Osteocyte (in vitro differentiated cells): Measurements from ENCODE around the gene PABPC3. TPM values are rescaled to one million over a fixed set of nuclear protein-coding genes. Genes with fewer than 3 reads are reported as not detected.

Source experiments
- DNase-seq: peaks from one replicate; pipeline ENCODE4 v3.0.0; 2021; ENCODE audit warnings: mixed read lengths; ENCODE audit not compliant: unreplicated experiment; ENCODE audit errors: extremely low spot score
- H3K27ac Mint-ChIP-seq: one replicate; pipeline ENCODE4 v1.8.0; 2021; ENCODE audit warnings: mild to moderate bottlenecking, mixed read lengths; ENCODE audit not compliant: unreplicated experiment
- H3K27me3 Mint-ChIP-seq: one replicate; pipeline ENCODE4 v1.8.0; 2021; ENCODE audit warnings: mixed read lengths; ENCODE audit not compliant: unreplicated experiment
- H3K36me3 Mint-ChIP-seq: one replicate; pipeline ENCODE4 v1.8.0; 2021; ENCODE audit warnings: mixed read lengths; ENCODE audit not compliant: unreplicated experiment
- H3K4me1 Mint-ChIP-seq: one replicate; pipeline ENCODE4 v1.8.0; 2021; ENCODE audit warnings: mixed read lengths; ENCODE audit not compliant: unreplicated experiment
- H3K4me3 Mint-ChIP-seq: one replicate; pipeline ENCODE4 v1.8.0; 2021; ENCODE audit warnings: mild to moderate bottlenecking, moderate library complexity, mixed read lengths; ENCODE audit not compliant: unreplicated experiment
- H3K9me3 Mint-ChIP-seq: one replicate; pipeline ENCODE4 v1.8.0; 2021; ENCODE audit warnings: mixed read lengths; ENCODE audit not compliant: unreplicated experiment
- CTCF ChIP-seq: fragments of 200-600 bp; sonication (generic); IDR thresholded peaks from 2 replicates; pipeline ENCODE4 v1.5.0; 2021; ENCODE audit warnings: antibody characterized with exemption, mild to moderate bottlenecking, moderate library complexity
- total RNA-seq: library from RNA; stranded (reverse); gene quantifications from 2 replicates; pipeline ENCODE4 v1.2.1, GENCODE V29; 2021

Gene PABPC3
- total RNA-seq, 1 donor from 2014 or later, result 0.16 TPM

DNA sequence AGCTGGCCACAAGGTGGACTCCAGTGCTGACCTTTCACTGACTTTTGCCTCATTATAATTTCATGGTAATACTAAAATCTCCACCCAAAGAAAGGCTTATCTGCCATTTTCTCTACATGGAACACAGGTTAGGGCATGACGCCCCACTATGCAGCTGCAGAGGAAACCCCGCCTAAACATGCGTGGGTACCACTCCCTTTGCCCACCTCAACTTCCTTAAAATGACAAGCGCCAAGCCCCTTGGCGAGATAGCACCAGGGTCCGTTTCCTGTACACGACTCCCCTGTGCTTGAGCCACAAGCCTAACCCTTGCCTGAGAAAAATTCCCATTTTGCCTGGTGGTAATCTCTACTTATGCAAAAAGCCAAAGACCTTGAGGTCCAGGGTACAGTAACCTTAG lies 36.0 kb upstream of the PABPC3 start:
- TF ChIP-seq CTCF, result no peak
- H3K4me1 Mint-ChIP-seq, result no peaks in the 10 kb centered on the region
- no peak overlapping the region for H3K27ac Mint-ChIP-seq
- DNase-seq, result no peak
- H3K27me3 Mint-ChIP-seq, result peaks cover 2% of the 10 kb centered on the region
- H3K9me3 Mint-ChIP-seq, result peaks cover 4% of the 10 kb centered on the region
- H3K36me3 Mint-ChIP-seq, result no peaks in the 10 kb centered on the region
- H3K4me3 Mint-ChIP-seq, result no peak overlapping the region

DNA sequence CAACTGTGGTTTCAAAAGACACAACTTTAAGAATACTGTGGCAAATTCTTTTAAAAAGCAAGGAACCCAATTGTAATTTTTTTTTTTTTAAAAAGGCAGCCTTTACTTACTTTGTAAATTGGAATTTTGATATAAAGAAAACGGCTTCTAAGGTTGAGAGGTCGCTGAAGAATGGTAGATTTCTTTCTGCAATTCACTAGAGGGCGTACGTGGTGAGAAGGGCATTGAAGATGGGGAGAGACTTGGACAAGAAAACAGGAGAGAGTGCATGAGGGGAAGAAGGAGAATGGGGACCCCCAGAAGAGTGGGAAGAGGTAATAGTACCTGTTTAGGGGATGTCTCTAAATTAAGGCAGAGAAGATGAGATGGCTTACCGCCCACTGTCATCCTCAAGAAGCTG lies 33.5 kb upstream of the PABPC3 start:
- no peak for DNase-seq
- peaks cover 4% of the 10 kb centered on the region for H3K9me3 Mint-ChIP-seq
- peaks cover 13% of the 10 kb centered on the region for H3K27me3 Mint-ChIP-seq
- H3K4me3 Mint-ChIP-seq, result no peak overlapping the region
- TF ChIP-seq CTCF, result no peak
- no peaks in the 10 kb centered on the region for H3K36me3 Mint-ChIP-seq
- H3K4me1 Mint-ChIP-seq, result no peaks in the 10 kb centered on the region
- H3K27ac Mint-ChIP-seq, result no peak overlapping the region

GRCh38 chr13:25064396-25064795 lies 31.5 kb upstream of the PABPC3 start:
- no peak for TF ChIP-seq CTCF
- Mint-ChIP-seq H3K9me3 (no peaks in the 10 kb centered on the region), H3K36me3 (no peaks in the 10 kb centered on the region), H3K27ac (no peak overlapping the region), H3K4me3 (no peak overlapping the region), H3K4me1 (no peaks in the 10 kb centered on the region), H3K27me3 (peaks cover 16% of the 10 kb centered on the region)
- DNase-seq, result no peak

DNA sequence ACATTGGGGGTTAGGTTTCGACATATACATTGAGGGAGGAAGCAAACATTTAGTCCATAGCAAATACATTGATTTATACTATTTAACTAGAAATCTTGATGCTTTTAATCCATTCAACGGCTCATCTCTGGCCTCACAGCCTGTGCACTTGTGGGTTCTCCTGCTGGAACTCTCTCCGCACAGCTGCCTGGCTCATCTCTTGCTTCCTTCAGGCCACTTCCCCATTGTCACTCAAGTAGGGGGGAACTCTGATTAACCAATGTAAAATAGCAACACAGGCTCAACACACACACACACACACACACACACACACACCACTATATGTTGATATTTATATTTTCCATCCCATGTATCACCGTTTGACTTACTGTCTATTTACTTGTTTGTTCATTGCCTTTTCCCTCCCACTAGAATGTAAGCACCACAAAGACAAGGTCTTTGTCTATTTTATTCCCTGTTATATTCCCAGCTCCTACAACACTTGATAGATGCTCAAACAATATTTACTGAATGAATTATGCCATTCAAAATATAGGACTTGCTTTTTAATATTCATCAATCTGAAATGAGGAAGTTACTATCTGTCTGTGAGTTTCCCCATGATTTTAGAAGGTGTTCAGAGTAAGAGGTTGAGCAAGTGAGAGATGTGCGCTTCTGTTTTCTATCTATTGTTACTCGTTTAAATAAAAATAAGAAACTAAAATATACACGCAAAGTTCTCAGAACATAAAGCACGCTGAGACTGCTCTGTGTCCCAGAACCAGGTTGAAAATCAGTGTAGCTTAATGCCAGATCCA lies 29.8 kb upstream of the PABPC3 start:
- Mint-ChIP-seq H3K27ac (no peak overlapping the region), H3K27me3 (peaks cover 23% of the 10 kb centered on the region)

More for the DNA sequence above, 29.8 kb upstream of the PABPC3 start:
- no peak for TF ChIP-seq CTCF
- H3K4me1 Mint-ChIP-seq, result no peaks in the 10 kb centered on the region
- no peak overlapping the region for H3K4me3 Mint-ChIP-seq
- no peak for DNase-seq
- no peaks in the 10 kb centered on the region for H3K36me3 Mint-ChIP-seq
- no peaks in the 10 kb centered on the region for H3K9me3 Mint-ChIP-seq
